ENCODE results near the gene MOK.

Gene MOK

GRCh38 chr14:102236026-102236425 is 68.9 kb downstream of the MOK start:
- no peak for TF ChIP-seq CTCF (IDR thresholded peaks at IDR 0.05; ENCODE audit: insufficient read depth, low read depth, low read length, missing control alignments)
- no peak for DNase-seq (ENCODE audit: low read depth)
- H3K4me3 ChIP-seq (ENCODE audit: low read length): no peak overlapping the region

GRCh38 chr14:102235275-102235897 is 69.6 kb downstream of the MOK start:
- peak; percentile 90 for TF ChIP-seq CTCF (IDR thresholded peaks at IDR 0.05; ENCODE audit: insufficient read depth, low read depth, low read length, missing control alignments)
- DNase-seq (ENCODE audit: low read depth): peak; percentile 87
- no peak overlapping the region for H3K4me3 ChIP-seq (ENCODE audit: low read length)

GRCh38 chr14:102234331-102235264 is 70.4 kb downstream of the MOK start:
- no peak for TF ChIP-seq CTCF (IDR thresholded peaks at IDR 0.05; ENCODE audit: insufficient read depth, low read depth, low read length, missing control alignments)
- DNase-seq (ENCODE audit: low read depth): no peak
- H3K4me3 ChIP-seq (ENCODE audit: low read length): no peak overlapping the region

- no peak for DNase-seq (ENCODE audit: low read depth)
- no peak overlapping the region for H3K4me3 ChIP-seq (ENCODE audit: low read length)
- no peak for TF ChIP-seq CTCF (IDR thresholded peaks at IDR 0.05; ENCODE audit: insufficient read depth, low read depth, low read length, missing control alignments)
Observed at GRCh38 chr14:102233081-102233480, 71.9 kb downstream of the MOK start.

GRCh38 chr14:102232348-102232625 is 72.7 kb downstream of the MOK start:
- H3K4me3 ChIP-seq (ENCODE audit: low read length): no peak overlapping the region
- no peak for DNase-seq (ENCODE audit: low read depth)
- no peak for TF ChIP-seq CTCF (IDR thresholded peaks at IDR 0.05; ENCODE audit: insufficient read depth, low read depth, low read length, missing control alignments)

GRCh38 chr14:102231476-102232347 is 73.3 kb downstream of the MOK start:
- no peak overlapping the region for H3K4me3 ChIP-seq (ENCODE audit: low read length)
- no peak for DNase-seq (ENCODE audit: low read depth)
- no peak for TF ChIP-seq CTCF (IDR thresholded peaks at IDR 0.05; ENCODE audit: insufficient read depth, low read depth, low read length, missing control alignments)
